NT2/D1 (cell line): ENCODE results near the gene API5.

ENCODE experiments used
- YY1 ChIP-seq: IDR thresholded peaks from 2 replicates; pipeline ENCODE4 v1.6.1; 2011; ENCODE audit not compliant: insufficient read length, insufficient read depth
- ZNF274 ChIP-seq: IDR thresholded peaks from 2 replicates; pipeline ENCODE4 v1.6.1; 2011; ENCODE audit warnings: mild to moderate bottlenecking, low read depth, low read length

GRCh38 chr11:43289368-43289767 lies 22.4 kb upstream of the API5 start:
- TF ChIP-seq YY1 (no peak), ZNF274 (no peak)
